GM23338 (cell line): Measurements from ENCODE around the gene XPR1. TPM values are rescaled to one million over a fixed set of nuclear protein-coding genes. Genes with fewer than 3 reads are reported as not detected.

ENCODE experiments used
- ATAC-seq: fragments of 200-7000 bp; cut with Tn5 transposase; 3 replicates; pipeline ENCODE4 v1.9.1; 2020
- DNase-seq: peaks from one replicate; pipeline ENCODE4 v3.0.0-alpha.2; 2015; ENCODE audit warnings: low spot score
- H2AFZ ChIP-seq: fragments of 200-600 bp; sonication (generic); 2 replicates; pipeline ENCODE4 v1.8.0; 2016; ENCODE audit warnings: antibody characterized with exemption, mild to moderate bottlenecking, moderate library complexity
- H3F3A ChIP-seq: fragments of 200-600 bp; sonication (generic); replicated peaks from 2 replicates; pipeline ENCODE4 v1.8.0; 2017; ENCODE audit warnings: antibody characterized with exemption, mixed run types, low read depth
- H3K27ac ChIP-seq: fragments of 200-600 bp; sonication (generic); 2 replicates; pipeline ENCODE4 v1.6.1; 2016; ENCODE audit warnings: low read depth
- H3K27me3 ChIP-seq: fragments of 200-600 bp; sonication (generic); 2 replicates; pipeline ENCODE4 v1.8.0; 2016; ENCODE audit warnings: mild to moderate bottlenecking, mixed run types, moderate library complexity; ENCODE audit not compliant: insufficient read depth
- H3K36me3 ChIP-seq: fragments of 200-600 bp; sonication (generic); 2 replicates; pipeline ENCODE4 v1.8.0; 2016; ENCODE audit warnings: mild to moderate bottlenecking; ENCODE audit not compliant: insufficient read depth
- H3K4me1 ChIP-seq: fragments of 200-600 bp; sonication (generic); 2 replicates; pipeline ENCODE4 v1.8.0; 2016; ENCODE audit warnings: mild to moderate bottlenecking, moderate library complexity; ENCODE audit not compliant: insufficient read depth
- H3K4me2 ChIP-seq: fragments of 200-600 bp; sonication (generic); 2 replicates; pipeline ENCODE4 v1.7.1; 2017; ENCODE audit warnings: mixed run types
- H3K4me3 ChIP-seq: fragments of 200-600 bp; sonication (generic); 2 replicates; pipeline ENCODE4 v1.6.1; 2016; ENCODE audit warnings: mixed run types
- H3K79me2 ChIP-seq: fragments of 200-600 bp; sonication (generic); replicated peaks from 2 replicates; pipeline ENCODE4 v1.8.0; 2017; ENCODE audit warnings: mild to moderate bottlenecking; ENCODE audit not compliant: insufficient read depth
- H3K9me2 ChIP-seq: fragments of 200-600 bp; sonication (generic); 2 replicates; pipeline ENCODE4 v1.8.0; 2017; ENCODE audit not compliant: insufficient read depth
- H4K20me1 ChIP-seq: fragments of 200-600 bp; sonication (generic); replicated peaks from 2 replicates; pipeline ENCODE4 v1.8.0; 2017; ENCODE audit warnings: mild to moderate bottlenecking; ENCODE audit not compliant: insufficient read depth
- H3K27ac Mint-ChIP-seq: 2 replicates; pipeline ENCODE4 v1.8.0; 2020; ENCODE audit warnings: inconsistent platforms, mild to moderate bottlenecking, moderate library complexity, mixed read lengths
- H3K27me3 Mint-ChIP-seq: 3 replicates; pipeline ENCODE4 v1.8.0; 2022; ENCODE audit warnings: low read depth, mild to moderate bottlenecking, moderate library complexity, mixed read lengths, inconsistent platforms; ENCODE audit not compliant: insufficient read depth, poor library complexity
- H3K36me3 Mint-ChIP-seq: 3 replicates; pipeline ENCODE4 v1.8.0; 2021; ENCODE audit warnings: low read depth, mild to moderate bottlenecking, inconsistent platforms, moderate library complexity, mixed read lengths
- H3K4me1 Mint-ChIP-seq: 3 replicates; pipeline ENCODE4 v1.8.0; 2020; ENCODE audit warnings: mild to moderate bottlenecking, inconsistent platforms, mixed read lengths
- H3K4me3 Mint-ChIP-seq: 3 replicates; pipeline ENCODE4 v1.8.0; 2021; ENCODE audit warnings: moderate library complexity, mild to moderate bottlenecking, inconsistent platforms, mixed read lengths
- H3K9me3 Mint-ChIP-seq: 3 replicates; pipeline ENCODE4 v1.8.0; 2020; ENCODE audit warnings: moderate library complexity, mild to moderate bottlenecking, inconsistent platforms, mixed read lengths
- EZH2 ChIP-seq: fragments of 200-600 bp; sonication (generic); IDR thresholded peaks from one replicate; pipeline ENCODE4 v1.8.0; 2017; ENCODE audit warnings: antibody characterized with exemption, mild to moderate bottlenecking, low read depth; ENCODE audit not compliant: unreplicated experiment
- EZH2phosphoT487 ChIP-seq: fragments of 200-600 bp; sonication (generic); IDR thresholded peaks from one replicate; pipeline ENCODE4 v1.8.1; 2018; ENCODE audit warnings: antibody characterized with exemption; ENCODE audit not compliant: unreplicated experiment
- JUNB ChIP-seq: IDR thresholded peaks from one replicate; pipeline ENCODE4 v1.6.1; 2016; ENCODE audit warnings: antibody characterized with exemption; ENCODE audit not compliant: unreplicated experiment
- NANOG ChIP-seq: IDR thresholded peaks from 2 replicates; pipeline ENCODE4 v1.6.1; 2016; ENCODE audit warnings: antibody characterized with exemption, borderline replicate concordance
- POLR2AphosphoS5 ChIP-seq: IDR thresholded peaks from 2 replicates; pipeline ENCODE4 v1.6.1; 2016; ENCODE audit warnings: antibody characterized with exemption, low read depth
- STAT1 ChIP-seq: IDR thresholded peaks from one replicate; pipeline ENCODE4 v1.6.1; 2016; ENCODE audit warnings: antibody characterized with exemption; ENCODE audit not compliant: unreplicated experiment
- ZNF331 ChIP-seq: fragments of 250-450 bp; sonication (Bioruptor Pico); IDR thresholded peaks from 2 replicates; pipeline ENCODE4 v1.5.0; 2020; ENCODE audit warnings: low read depth, mild to moderate bottlenecking, moderate library complexity
- polyA plus RNA-seq: library from polyadenylated mRNA; unstranded; fragments of >200 nt; fragmentation: Nextera tagmentation; extraction: Ambion mirVana; gene quantifications from 2 replicates; pipeline ENCODE4 v1.2.1, GENCODE V29; 2016
- total RNA-seq: library from RNA; depleted of rRNA; stranded (reverse); fragments of >200 nt; shearing (Covaris generic); gene quantifications from 2 replicates; pipeline ENCODE4 v1.2.3, GENCODE V29; 2014
- TF ChIP-seq, protein P1 (sequence below), 2 experiments: fragments of 200-600 bp in 1 of 2; sonication (generic) in 1 of 2; conservative IDR thresholded peaks; 2 replicates each; pipeline versions ENCODE4 v1.5.1 to v1.6.1; 2016 to 2017; ENCODE audit warnings: antibody characterized with exemption in 2 of 2, low read depth in 2 of 2, mild to moderate bottlenecking in 2 of 2, moderate library complexity in 1 of 2
- TF ChIP-seq, protein P2 (sequence below): IDR thresholded peaks from one replicate; pipeline ENCODE4 v1.6.1; 2018; ENCODE audit warnings: antibody characterized with exemption; ENCODE audit not compliant: unreplicated experiment
- TF ChIP-seq, protein P3 (sequence below): IDR thresholded peaks from 2 replicates; pipeline ENCODE4 v1.6.1; 2016; ENCODE audit warnings: antibody characterized with exemption

Gene XPR1
- total and polyA plus RNA-seq, 2 experiments from 2014 or later: 9.3 to 38.1 TPM

DNA sequence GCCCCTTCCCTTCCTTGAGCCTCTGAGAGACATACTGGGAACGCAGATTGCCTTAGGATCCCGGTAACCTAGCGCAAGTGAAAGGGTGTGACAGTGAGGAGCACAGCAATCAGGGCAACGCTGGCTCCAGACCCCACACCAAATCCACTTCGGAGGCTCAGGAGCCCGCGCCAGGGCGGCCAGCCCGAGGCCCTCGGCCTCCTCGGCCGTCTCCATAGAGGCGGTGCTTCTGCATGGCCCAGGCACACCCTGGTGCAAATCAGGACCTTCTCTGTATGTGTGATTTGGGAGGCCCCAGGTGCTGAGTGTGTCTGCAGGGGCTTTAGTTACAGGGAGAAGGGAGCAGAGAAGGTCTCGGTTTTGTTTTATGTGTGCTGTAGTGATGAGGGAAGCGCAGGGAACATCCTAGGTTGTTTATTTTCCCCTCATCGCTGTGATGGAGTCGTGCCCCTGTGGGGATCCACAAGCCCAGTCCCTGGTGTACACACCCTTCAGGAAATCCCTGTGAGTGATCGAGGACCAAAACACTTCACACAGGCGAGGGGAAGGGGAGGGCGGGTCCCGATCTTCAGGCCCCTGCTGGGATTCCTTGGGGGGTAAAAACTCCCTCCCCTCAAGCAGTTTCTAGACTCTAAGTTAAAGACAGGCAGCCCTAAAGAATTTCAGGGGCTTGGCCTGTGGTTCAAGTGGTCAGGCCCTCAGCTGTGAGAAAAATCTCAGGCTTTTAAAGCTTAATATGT lies 290.2 kb downstream of the XPR1 start (continued):
- TF ChIP-seq, protein P1, sequence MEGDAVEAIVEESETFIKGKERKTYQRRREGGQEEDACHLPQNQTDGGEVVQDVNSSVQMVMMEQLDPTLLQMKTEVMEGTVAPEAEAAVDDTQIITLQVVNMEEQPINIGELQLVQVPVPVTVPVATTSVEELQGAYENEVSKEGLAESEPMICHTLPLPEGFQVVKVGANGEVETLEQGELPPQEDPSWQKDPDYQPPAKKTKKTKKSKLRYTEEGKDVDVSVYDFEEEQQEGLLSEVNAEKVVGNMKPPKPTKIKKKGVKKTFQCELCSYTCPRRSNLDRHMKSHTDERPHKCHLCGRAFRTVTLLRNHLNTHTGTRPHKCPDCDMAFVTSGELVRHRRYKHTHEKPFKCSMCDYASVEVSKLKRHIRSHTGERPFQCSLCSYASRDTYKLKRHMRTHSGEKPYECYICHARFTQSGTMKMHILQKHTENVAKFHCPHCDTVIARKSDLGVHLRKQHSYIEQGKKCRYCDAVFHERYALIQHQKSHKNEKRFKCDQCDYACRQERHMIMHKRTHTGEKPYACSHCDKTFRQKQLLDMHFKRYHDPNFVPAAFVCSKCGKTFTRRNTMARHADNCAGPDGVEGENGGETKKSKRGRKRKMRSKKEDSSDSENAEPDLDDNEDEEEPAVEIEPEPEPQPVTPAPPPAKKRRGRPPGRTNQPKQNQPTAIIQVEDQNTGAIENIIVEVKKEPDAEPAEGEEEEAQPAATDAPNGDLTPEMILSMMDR (conservative IDR thresholded peaks at IDR 0.05; ENCODE audit: low read depth in 2 of 2): no peak
- TF ChIP-seq STAT1 (no peak), EZH2phosphoT487 (no peak), POLR2AphosphoS5 (no peak), JUNB (no peak), NANOG (no peak), ZNF331 (CRISPR knock-in tag) (no peak)
- TF ChIP-seq, protein P2, sequence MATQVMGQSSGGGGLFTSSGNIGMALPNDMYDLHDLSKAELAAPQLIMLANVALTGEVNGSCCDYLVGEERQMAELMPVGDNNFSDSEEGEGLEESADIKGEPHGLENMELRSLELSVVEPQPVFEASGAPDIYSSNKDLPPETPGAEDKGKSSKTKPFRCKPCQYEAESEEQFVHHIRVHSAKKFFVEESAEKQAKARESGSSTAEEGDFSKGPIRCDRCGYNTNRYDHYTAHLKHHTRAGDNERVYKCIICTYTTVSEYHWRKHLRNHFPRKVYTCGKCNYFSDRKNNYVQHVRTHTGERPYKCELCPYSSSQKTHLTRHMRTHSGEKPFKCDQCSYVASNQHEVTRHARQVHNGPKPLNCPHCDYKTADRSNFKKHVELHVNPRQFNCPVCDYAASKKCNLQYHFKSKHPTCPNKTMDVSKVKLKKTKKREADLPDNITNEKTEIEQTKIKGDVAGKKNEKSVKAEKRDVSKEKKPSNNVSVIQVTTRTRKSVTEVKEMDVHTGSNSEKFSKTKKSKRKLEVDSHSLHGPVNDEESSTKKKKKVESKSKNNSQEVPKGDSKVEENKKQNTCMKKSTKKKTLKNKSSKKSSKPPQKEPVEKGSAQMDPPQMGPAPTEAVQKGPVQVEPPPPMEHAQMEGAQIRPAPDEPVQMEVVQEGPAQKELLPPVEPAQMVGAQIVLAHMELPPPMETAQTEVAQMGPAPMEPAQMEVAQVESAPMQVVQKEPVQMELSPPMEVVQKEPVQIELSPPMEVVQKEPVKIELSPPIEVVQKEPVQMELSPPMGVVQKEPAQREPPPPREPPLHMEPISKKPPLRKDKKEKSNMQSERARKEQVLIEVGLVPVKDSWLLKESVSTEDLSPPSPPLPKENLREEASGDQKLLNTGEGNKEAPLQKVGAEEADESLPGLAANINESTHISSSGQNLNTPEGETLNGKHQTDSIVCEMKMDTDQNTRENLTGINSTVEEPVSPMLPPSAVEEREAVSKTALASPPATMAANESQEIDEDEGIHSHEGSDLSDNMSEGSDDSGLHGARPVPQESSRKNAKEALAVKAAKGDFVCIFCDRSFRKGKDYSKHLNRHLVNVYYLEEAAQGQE: no peak

DNA sequence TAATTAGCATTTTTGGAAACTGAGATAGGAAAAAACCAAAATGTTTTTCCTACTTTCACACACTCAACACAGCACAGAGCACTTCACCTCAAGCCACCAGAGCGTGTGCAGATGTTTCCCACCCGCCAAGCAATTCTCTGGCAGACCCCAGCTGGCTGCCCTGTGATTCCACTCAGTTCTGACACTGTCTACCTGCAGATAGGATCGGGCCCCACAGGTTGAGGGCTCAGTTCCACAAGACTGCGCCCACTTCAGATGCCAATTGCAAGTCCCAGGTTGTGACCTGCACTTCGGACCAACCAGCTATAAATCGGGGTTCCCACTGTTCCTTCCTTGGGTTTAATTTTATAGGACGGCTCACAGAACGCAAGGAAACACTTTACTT lies 290.8 kb downstream of the XPR1 start:
- no peak for DNase-seq
- no peaks in the 10 kb centered on the region for H3K27me3 ChIP-seq
- H3K36me3 ChIP-seq: no peaks in the 10 kb centered on the region
- no peak overlapping the region for H2AFZ ChIP-seq
- no peaks in the 10 kb centered on the region for H3K79me2 ChIP-seq
- no peak overlapping the region for H3K4me3 ChIP-seq
- H3K4me2 ChIP-seq: peak overlapping the region; percentile 6
- H3K27me3 Mint-ChIP-seq: peaks cover 11% of the 10 kb centered on the region
- H3K4me3 Mint-ChIP-seq: peak overlapping the region; percentile 33; the same call in 2 of the 3 replicates
- no peaks in the 10 kb centered on the region for H3F3A ChIP-seq
- no peak for ATAC-seq
- no peaks in the 10 kb centered on the region for H3K36me3 Mint-ChIP-seq
- H3K4me1 ChIP-seq: peaks cover 45% of the 10 kb centered on the region
- H4K20me1 ChIP-seq: no peaks in the 10 kb centered on the region
- no peaks in the 10 kb centered on the region; the same call in 2 of the 3 replicates for H3K9me3 Mint-ChIP-seq
- H3K27ac Mint-ChIP-seq: peak overlapping the region; percentile 89
- peak overlapping the region; percentile 68 for H3K27ac ChIP-seq
- H3K9me2 ChIP-seq: peaks cover 6% of the 10 kb centered on the region; the same call in 1 of the 2 replicates
- H3K4me1 Mint-ChIP-seq: peaks cover 72% of the 10 kb centered on the region
- TF ChIP-seq STAT1: no peak
- TF ChIP-seq POLR2AphosphoS5: no peak
- TF ChIP-seq, protein P3, sequence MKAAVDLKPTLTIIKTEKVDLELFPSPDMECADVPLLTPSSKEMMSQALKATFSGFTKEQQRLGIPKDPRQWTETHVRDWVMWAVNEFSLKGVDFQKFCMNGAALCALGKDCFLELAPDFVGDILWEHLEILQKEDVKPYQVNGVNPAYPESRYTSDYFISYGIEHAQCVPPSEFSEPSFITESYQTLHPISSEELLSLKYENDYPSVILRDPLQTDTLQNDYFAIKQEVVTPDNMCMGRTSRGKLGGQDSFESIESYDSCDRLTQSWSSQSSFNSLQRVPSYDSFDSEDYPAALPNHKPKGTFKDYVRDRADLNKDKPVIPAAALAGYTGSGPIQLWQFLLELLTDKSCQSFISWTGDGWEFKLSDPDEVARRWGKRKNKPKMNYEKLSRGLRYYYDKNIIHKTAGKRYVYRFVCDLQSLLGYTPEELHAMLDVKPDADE: no peak
- TF ChIP-seq, protein P1 (conservative IDR thresholded peaks at IDR 0.05; ENCODE audit: low read depth in 2 of 2): no peak
- TF ChIP-seq EZH2: no peak
